Adrenal gland (tissue), 12 donors: ENCODE results near the gene ATF3. TPM values are rescaled to one million over a fixed set of nuclear protein-coding genes. Genes with fewer than 3 reads are reported as not detected.

Experiments used
- DNase-seq, 7 donors: peaks; one replicate each; pipeline ENCODE4 v3.0.0-alpha.2; 2019 to 2020
- H3K27ac ChIP-seq, 5 donors: fragments of 200-600 bp; sonication (generic) in 4 of 5; 1 replicate in 3 of 5; 2 replicates in 2 of 5; pipeline versions ENCODE4 v1.5.1 to v1.8.0; 2016 to 2020; ENCODE audit warnings: mild to moderate bottlenecking in 1 of 5
- H3K27me3 ChIP-seq: fragments of 200-600 bp; 2 replicates; pipeline ENCODE4 v1.8.0; 2021
- H3K36me3 ChIP-seq, 2 donors: fragments of 200-600 bp; replicated peaks in 1 of 2; 1 replicate in 1 of 2; 2 replicates in 1 of 2; pipeline versions ENCODE4 v1.5.1 to v1.8.0; 2018 to 2022
- H3K4me1 ChIP-seq, 2 donors: fragments of 200-600 bp; replicated peaks in 1 of 2; 1 replicate in 1 of 2; 2 replicates in 1 of 2; pipeline versions ENCODE4 v1.5.1 to v1.8.0; 2018 to 2021
- H3K4me3 ChIP-seq, 4 donors: fragments of 200-600 bp; sonication (generic) in 3 of 4; one replicate each; pipeline ENCODE4 v1.5.1; 2016 to 2018
- H3K9me3 ChIP-seq, 3 donors: fragments of 200-600 bp; sonication (generic) in 1 of 3; replicated peaks in 1 of 3; 1 replicate in 2 of 3; 2 replicates in 1 of 3; pipeline versions ENCODE4 v1.5.1 to v1.8.0; 2016 to 2021
- CTCF ChIP-seq, 6 experiments: fragments of 450-650 bp in 4 of 6; fragments of 200-600 bp in 2 of 6; sonication (generic) in 1 of 6; IDR thresholded peaks; 1 replicate in 5 of 6; 2 replicates in 1 of 6; pipeline versions ENCODE4 v1.5.1 to v1.8.0; 2016 to 2021; ENCODE audit warnings: antibody characterized with exemption in 6 of 6, mild to moderate bottlenecking in 2 of 6, moderate library complexity in 1 of 6
- POLR2A ChIP-seq, 2 donors: fragments of 450-650 bp; IDR thresholded peaks; one replicate each; pipeline ENCODE4 v1.6.1; 2017; ENCODE audit warnings: antibody characterized with exemption in 2 of 2, mild to moderate bottlenecking in 2 of 2, moderate library complexity in 1 of 2
- WGBS, 4 donors: extraction: QIAGEN DNeasy Blood & Tissue Kit in 2 of 4; methylation state at CpG; one replicate each; pipeline versions ENCODE4 v1.1.5 to v1.1.7; 2013 to 2017; 5-methylcytosine and 5-hydroxymethylcytosine counted together
- intact Hi-C, 2 donors: fragments of 100-400 bp; cut with DNase I; formaldehyde crosslinking; loops; one replicate each; pipeline versions ENCODE4 v1.14.1 to v1.15.0; 2022 to 2023
- polyA plus RNA-seq, 3 donors: library from polyadenylated mRNA; stranded (reverse); fragments of 200-250 nt in 2 of 3; fragments of 350-450 nt in 1 of 3; fragmentation: Illumina TruSeq in 1 of 3; extraction: RNeasy Lipid Tissue Mini Kit (QIAGEN cat#74804) in 1 of 3; gene quantifications; one replicate each; pipeline ENCODE4 v1.2.3, GENCODE V29; 2013 to 2014
- total RNA-seq, 9 donors: library from RNA; depleted of rRNA in 4 of 9; stranded (reverse); fragments of >200 nt in 4 of 9; fragments of 120-200 nt in 1 of 9; fragmentation: NEBNext Ultra II Directional in 1 of 9; extraction: Animal tissue kit (Norgen Biotek cat#: 25700) in 1 of 9; gene quantifications; one replicate each; pipeline versions ENCODE4 v1.1.0 to v1.2.4, GENCODE V29; 2013 to 2023
- donor health status: healthy with polysubstance abuse.
- donor health status: Bipolar disorder and iron deficiency.
- donor health status: DM: yes; HTN: yes; CAD: no.
- donor health status: DM: no; HTN: no; CAD: no.
- donor health status: DM: no; HTN: no; CAD: no.
- donor health status: DM: yes; HTN: yes; CAD: no.

ATF3 gene
- total and polyA plus RNA-seq, 12 donors: 1.9 to 19.7 (median 9.9) TPM

DNA sequence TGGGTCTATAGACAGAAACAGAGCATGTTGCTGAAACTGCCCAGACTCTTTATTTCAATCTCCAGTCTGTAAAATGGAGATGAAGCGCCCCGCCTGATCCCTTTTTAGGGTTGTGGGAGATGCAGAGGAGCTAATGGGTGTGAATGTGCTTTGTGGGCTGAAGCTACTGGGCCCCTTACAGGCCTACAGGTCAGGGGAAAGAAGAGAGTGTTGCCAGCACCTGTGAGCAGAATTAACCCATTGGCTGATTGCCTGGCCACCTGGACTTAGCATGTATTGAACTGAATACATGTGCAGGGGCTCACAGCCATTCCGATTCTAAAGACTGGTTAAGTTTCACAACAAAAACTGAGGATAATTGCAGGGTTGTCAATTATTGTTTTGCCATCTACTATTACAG, 13.9 kb upstream of the ATF3 start:
- WGBS, 4 donors: 90 to 99% (median 93%) methylated on average over 3 of the region's 3 CpGs
- intact Hi-C loops: no loop called here
- DNase-seq: no peak
- no peaks in the 10 kb centered on the region for H3K36me3 ChIP-seq
- H3K27me3 ChIP-seq: peaks cover 8% of the 10 kb centered on the region
- H3K4me3 ChIP-seq: no peak overlapping the region
- no peak overlapping the region for H3K27ac ChIP-seq
- peaks cover 0 to 5% of the 10 kb centered on the region in 2 donors for H3K4me1 ChIP-seq
- TF ChIP-seq CTCF (IDR thresholded peaks at IDR 0.05) (no peak), POLR2A (IDR thresholded peaks at IDR 0.05) (no peak)
- no peaks in the 10 kb centered on the region for H3K9me3 ChIP-seq

DNA sequence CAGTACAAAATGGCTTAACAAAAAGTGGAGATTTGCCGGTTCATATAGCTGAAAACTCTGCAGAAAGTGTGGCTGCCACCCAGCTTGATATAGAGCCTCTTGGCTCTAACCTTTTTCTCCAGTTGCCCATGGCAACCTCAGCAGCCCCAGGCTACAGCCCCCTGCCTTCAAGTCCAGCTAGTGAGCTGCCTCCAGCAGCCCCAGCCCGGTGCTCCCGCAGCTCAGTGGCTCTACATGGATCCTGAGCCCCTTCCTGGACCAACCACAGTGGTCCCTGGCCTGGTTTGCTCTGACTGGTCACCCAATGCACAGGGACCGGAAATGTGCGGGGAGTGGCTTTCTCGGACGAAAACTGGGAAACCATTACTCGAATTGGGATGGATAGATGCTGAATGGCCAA, 13.3 kb upstream of the ATF3 start:
- TF ChIP-seq POLR2A (IDR thresholded peaks at IDR 0.05) (no peak), CTCF (IDR thresholded peaks at IDR 0.05) (no peak)
- DNase-seq: no peak
- WGBS, 4 donors: 88 to 95% (median 90%) methylated on average over 6 to 8 of the region's 8 CpGs
- intact Hi-C loops: no loop called here
- H3K4me3 ChIP-seq: no peak overlapping the region
- H3K27me3 ChIP-seq: peaks cover 8% of the 10 kb centered on the region
- H3K27ac ChIP-seq: no peak overlapping the region
- no peaks in the 10 kb centered on the region for H3K9me3 ChIP-seq
- H3K4me1 ChIP-seq: peaks cover 0 to 5% of the 10 kb centered on the region in 2 donors
- H3K36me3 ChIP-seq: no peaks in the 10 kb centered on the region

GRCh38 chr1:212595787-212596714, 12.5 kb upstream of the ATF3 start:
- Histone ChIP-seq H3K9me3 (no peaks in the 10 kb centered on the region), H3K27ac (peak overlapping the region in 1 of 5 donors; percentile 55), H3K27me3 (peaks cover under 1% of the 10 kb centered on the region), H3K4me3 (peak overlapping the region in 1 of 4 donors; percentile 16), H3K36me3 (no peaks in the 10 kb centered on the region), H3K4me1 (peaks cover 0 to 5% of the 10 kb centered on the region in 2 donors)
- peak in 1 of 7 donors; percentile 21 for DNase-seq
- intact Hi-C loops: no loop called here
- 36 to 42% (median 38%) methylated on average over 8 of the region's 8 CpGs for WGBS, 4 donors
- no peak for TF ChIP-seq POLR2A (IDR thresholded peaks at IDR 0.05)
- peak; percentile 14 to 49 (median 35) for TF ChIP-seq CTCF (IDR thresholded peaks at IDR 0.05)

DNA sequence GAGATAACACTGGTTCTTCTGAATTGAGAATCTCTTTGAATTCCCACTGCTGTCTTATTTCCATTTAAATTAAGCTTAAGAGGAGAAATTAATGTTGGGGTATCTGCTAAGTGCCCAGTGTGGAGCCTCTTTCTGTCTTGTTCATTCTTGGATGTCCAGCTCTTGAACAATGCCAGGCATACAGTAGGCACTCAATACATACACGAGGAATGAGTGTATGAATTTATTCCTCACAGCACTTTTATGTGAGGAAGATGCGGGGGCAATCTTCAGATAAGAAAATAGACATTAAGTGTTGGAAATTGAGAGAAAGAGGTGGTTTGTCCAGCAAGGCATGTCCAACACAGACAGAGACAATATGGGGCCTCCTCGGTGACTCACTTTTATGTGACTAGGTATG, 11.8 kb upstream of the ATF3 start:
- Histone ChIP-seq H3K9me3 (no peaks in the 10 kb centered on the region), H3K4me3 (no peak overlapping the region), H3K4me1 (peaks cover 0 to 5% of the 10 kb centered on the region in 2 donors), H3K36me3 (no peaks in the 10 kb centered on the region), H3K27me3 (no peaks in the 10 kb centered on the region), H3K27ac (peak overlapping the region in 1 of 5 donors; percentile 55)
- no peak for DNase-seq
- intact Hi-C loops: no loop called here
- WGBS, 4 donors: 81 to 90% (median 89%) methylated on average over 3 of the region's 3 CpGs
- no peak for TF ChIP-seq CTCF (IDR thresholded peaks at IDR 0.05)
- TF ChIP-seq POLR2A (IDR thresholded peaks at IDR 0.05): no peak
